Measurements from ENCODE around the gene AP5Z1. TPM values are rescaled to one million over a fixed set of nuclear protein-coding genes. Genes with fewer than 3 reads are reported as not detected.

AP5Z1 gene
- total RNA-seq, 2 donors from 2014 or later = 31.0 to 34.7 TPM

- no peaks in the 10 kb centered on the region for H3K9me3 ChIP-seq (ENCODE audit: control insufficient read depth, low read length)
- H3K27ac ChIP-seq (ENCODE audit: low read depth, low read length) = no peak overlapping the region
- no peaks in the 10 kb centered on the region for H3K9me3 Mint-ChIP-seq
- H3K4me3 ChIP-seq (ENCODE audit: low read length) = no peak overlapping the region
- peaks cover 15% of the 10 kb centered on the region for H3K4me1 ChIP-seq (ENCODE audit: control insufficient read depth, insufficient read depth, low read length)
- 96% methylated on average over 14 to 23 of the region's 23 CpGs for WGBS, 2 experiments (ENCODE audit: insufficient coverage in 1 of 2, insufficient read length in 1 of 2)
- H3K4me3 Mint-ChIP-seq = no peak overlapping the region
- no peak for DNase-seq
- TF ChIP-seq CTCF (conservative IDR thresholded peaks at IDR 0.05) = no peak
- H3K4me1 Mint-ChIP-seq = peaks cover 23% of the 10 kb centered on the region
- H3K36me3 ChIP-seq (ENCODE audit: control insufficient read depth, insufficient read depth, low read length) = peaks cover 13% of the 10 kb centered on the region
- H3K27me3 ChIP-seq (ENCODE audit: control insufficient read depth, insufficient read depth, low read length, poor library complexity, severe bottlenecking) = no peaks in the 10 kb centered on the region
- H3K9ac ChIP-seq (ENCODE audit: extremely low read depth, low read length, poor library complexity, severe bottlenecking) = no peak overlapping the region
- H3K36me3 Mint-ChIP-seq (ENCODE audit: low read depth) = peaks cover 32% of the 10 kb centered on the region
- H3K27ac Mint-ChIP-seq = no peak overlapping the region
- no peaks in the 10 kb centered on the region for H3K27me3 Mint-ChIP-seq (ENCODE audit: insufficient read depth)
These were observed 40.7 kb upstream of the AP5Z1 start for GRCh38 chr7:4734587-4735345.

- WGBS, 2 experiments (ENCODE audit: insufficient coverage in 1 of 2, insufficient read length in 1 of 2) = 90 to 91% methylated on average over 3 to 15 of the region's 15 CpGs
- peaks cover 37% of the 10 kb centered on the region for H3K36me3 Mint-ChIP-seq (ENCODE audit: low read depth)
- Histone ChIP-seq H3K9me3 (ENCODE audit: control insufficient read depth, low read length) (no peaks in the 10 kb centered on the region), H3K9ac (ENCODE audit: extremely low read depth, low read length, poor library complexity, severe bottlenecking) (no peak overlapping the region), H3K36me3 (ENCODE audit: control insufficient read depth, insufficient read depth, low read length) (peaks cover 24% of the 10 kb centered on the region), H3K4me3 (ENCODE audit: low read length) (no peak overlapping the region), H3K27ac (ENCODE audit: low read depth, low read length) (no peak overlapping the region), H3K4me1 (ENCODE audit: control insufficient read depth, insufficient read depth, low read length) (peaks cover 15% of the 10 kb centered on the region), H3K27me3 (ENCODE audit: control insufficient read depth, insufficient read depth, low read length, poor library complexity, severe bottlenecking) (no peaks in the 10 kb centered on the region)
- H3K9me3 Mint-ChIP-seq = no peaks in the 10 kb centered on the region
- no peak for DNase-seq
- no peak overlapping the region for H3K4me3 Mint-ChIP-seq
- H3K4me1 Mint-ChIP-seq = peaks cover 19% of the 10 kb centered on the region
- peak overlapping the region; percentile 61 for H3K27ac Mint-ChIP-seq
- no peak for TF ChIP-seq CTCF (conservative IDR thresholded peaks at IDR 0.05)
- H3K27me3 Mint-ChIP-seq (ENCODE audit: insufficient read depth) = no peaks in the 10 kb centered on the region
These were observed 38.1 kb upstream of the AP5Z1 start for GRCh38 chr7:4737300-4737699.

- H3K27me3 Mint-ChIP-seq (ENCODE audit: insufficient read depth) = no peaks in the 10 kb centered on the region
- no peaks in the 10 kb centered on the region for H3K9me3 Mint-ChIP-seq
- H3K36me3 Mint-ChIP-seq (ENCODE audit: low read depth) = peaks cover 37% of the 10 kb centered on the region
- Histone ChIP-seq H3K4me1 (ENCODE audit: control insufficient read depth, insufficient read depth, low read length) (peaks cover 15% of the 10 kb centered on the region), H3K9ac (ENCODE audit: extremely low read depth, low read length, poor library complexity, severe bottlenecking) (peak overlapping the region; percentile 76), H3K4me3 (ENCODE audit: low read length) (peak overlapping the region; percentile 72), H3K27ac (ENCODE audit: low read depth, low read length) (peak overlapping the region; percentile 88), H3K36me3 (ENCODE audit: control insufficient read depth, insufficient read depth, low read length) (peaks cover 31% of the 10 kb centered on the region), H3K27me3 (ENCODE audit: control insufficient read depth, insufficient read depth, low read length, poor library complexity, severe bottlenecking) (no peaks in the 10 kb centered on the region), H3K9me3 (ENCODE audit: control insufficient read depth, low read length) (no peaks in the 10 kb centered on the region)
- H3K4me3 Mint-ChIP-seq = peak overlapping the region; percentile 40
- DNase-seq = peak; percentile 89
- 30 to 36% methylated on average over 19 to 23 of the region's 23 CpGs for WGBS, 2 experiments (ENCODE audit: insufficient coverage in 1 of 2, insufficient read length in 1 of 2)
- TF ChIP-seq CTCF (conservative IDR thresholded peaks at IDR 0.05) = no peak
- H3K4me1 Mint-ChIP-seq = peaks cover 33% of the 10 kb centered on the region
- peak overlapping the region; percentile 97 for H3K27ac Mint-ChIP-seq
These were observed 36.5 kb upstream of the AP5Z1 start for GRCh38 chr7:4738711-4739527.
